Vagina (tissue), 2 donors: Measurements from ENCODE around the gene KCNF1. TPM values are rescaled to one million over a fixed set of nuclear protein-coding genes. Genes with fewer than 3 reads are reported as not detected.

ENCODE experiments used
- DNase-seq, 2 donors: peaks; one replicate each; pipeline ENCODE4 v3.0.0-alpha.2; 2017; ENCODE audit errors: extremely low spot score in 2 of 2
- H3K27ac ChIP-seq: fragments of 200-600 bp; sonication (generic); one replicate; pipeline ENCODE4 v1.5.1; 2019
- H3K27me3 ChIP-seq: fragments of 200-600 bp; sonication (generic); one replicate; pipeline ENCODE4 v1.5.1; 2019
- H3K36me3 ChIP-seq, 2 donors: fragments of 200-600 bp; sonication (generic); one replicate each; pipeline ENCODE4 v1.5.1; 2017 to 2019
- H3K4me1 ChIP-seq: fragments of 200-600 bp; sonication (generic); one replicate; pipeline ENCODE4 v1.5.1; 2019
- H3K4me3 ChIP-seq, 2 donors: fragments of 200-600 bp; sonication (generic); 1 replicate in 1 of 2; 2 replicates in 1 of 2; pipeline ENCODE4 v1.5.1; 2016 to 2019
- H3K9me3 ChIP-seq: fragments of 200-600 bp; sonication (generic); one replicate; pipeline ENCODE4 v1.5.1; 2019
- CTCF ChIP-seq, 3 experiments: fragments of 450-650 bp in 2 of 3; fragments of 200-600 bp in 1 of 3; sonication (generic) in 1 of 3; IDR thresholded peaks; one replicate each; pipeline ENCODE4 v1.5.1; 2017 to 2019; ENCODE audit warnings: antibody characterized with exemption in 3 of 3, mild to moderate bottlenecking in 2 of 3, moderate library complexity in 2 of 3
- POLR2A ChIP-seq, 2 donors: fragments of 450-650 bp; IDR thresholded peaks; one replicate each; pipeline ENCODE4 v1.6.1; 2017; ENCODE audit warnings: antibody characterized with exemption in 2 of 2, mild to moderate bottlenecking in 2 of 2, moderate library complexity in 2 of 2
- POLR2AphosphoS5 ChIP-seq, 2 donors: sonication (generic); formaldehyde crosslinking; IDR thresholded peaks; one replicate each; pipeline ENCODE4 v1.9.0; 2017; ENCODE audit warnings: antibody characterized with exemption in 2 of 2, mild to moderate bottlenecking in 2 of 2, low read depth in 1 of 2; ENCODE audit not compliant: insufficient read depth in 1 of 2
- intact Hi-C: fragments of 100-400 bp; cut with DNase I; formaldehyde crosslinking; loops from one replicate; pipeline ENCODE4 v1.15.1; 2023
- total RNA-seq: library from RNA; depleted of rRNA; stranded (reverse); fragments of >200 nt; gene quantifications from one replicate; pipeline ENCODE4 v1.2.3, GENCODE V29; 2016

KCNF1 gene, protein sequence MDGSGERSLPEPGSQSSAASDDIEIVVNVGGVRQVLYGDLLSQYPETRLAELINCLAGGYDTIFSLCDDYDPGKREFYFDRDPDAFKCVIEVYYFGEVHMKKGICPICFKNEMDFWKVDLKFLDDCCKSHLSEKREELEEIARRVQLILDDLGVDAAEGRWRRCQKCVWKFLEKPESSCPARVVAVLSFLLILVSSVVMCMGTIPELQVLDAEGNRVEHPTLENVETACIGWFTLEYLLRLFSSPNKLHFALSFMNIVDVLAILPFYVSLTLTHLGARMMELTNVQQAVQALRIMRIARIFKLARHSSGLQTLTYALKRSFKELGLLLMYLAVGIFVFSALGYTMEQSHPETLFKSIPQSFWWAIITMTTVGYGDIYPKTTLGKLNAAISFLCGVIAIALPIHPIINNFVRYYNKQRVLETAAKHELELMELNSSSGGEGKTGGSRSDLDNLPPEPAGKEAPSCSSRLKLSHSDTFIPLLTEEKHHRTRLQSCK
- total RNA-seq, result not detected

DNA sequence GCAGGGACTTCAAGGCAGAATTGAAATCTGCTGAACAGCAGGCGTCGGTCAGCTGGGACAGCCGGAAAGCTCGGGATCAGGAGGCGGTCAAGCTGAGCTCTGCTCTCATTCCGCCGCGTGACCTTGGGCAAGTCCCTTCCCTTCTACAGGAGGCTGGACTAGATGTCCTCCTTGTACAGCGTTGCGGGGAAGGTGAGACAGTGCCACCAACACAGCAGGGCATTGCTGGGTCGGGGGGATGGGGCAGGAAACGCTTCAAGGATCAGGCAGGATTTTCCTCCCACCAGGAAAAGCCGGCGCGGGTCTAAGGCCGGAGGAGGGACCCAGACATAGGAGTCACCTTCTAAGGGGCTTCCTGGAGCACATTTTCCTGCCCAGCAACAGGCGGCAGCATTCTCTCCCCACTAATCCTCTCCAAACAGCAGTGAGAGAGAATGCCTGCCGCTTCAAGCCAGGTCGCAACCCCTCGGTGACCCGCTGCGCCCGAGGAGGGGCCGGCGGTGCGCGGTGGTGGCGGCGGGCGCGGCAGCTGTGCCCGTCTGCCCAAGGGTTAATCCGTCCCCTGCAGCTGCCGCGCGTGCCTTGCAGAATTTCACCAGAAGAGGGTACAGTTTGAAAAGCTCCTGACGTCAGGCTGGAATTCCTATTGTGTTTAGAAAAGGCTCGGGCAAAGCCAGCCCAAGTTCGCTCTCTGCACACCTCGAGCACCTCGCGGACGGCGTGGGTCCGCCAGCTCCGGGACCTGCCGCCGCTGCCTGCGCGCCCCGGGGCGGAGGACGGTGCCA is at the start of gene KCNF1:
KCNF1 (plus strand) TSS at position 644 of the 785 bp plus-strand sequence. CDS start 493 bp downstream, outside the sequence.
- no peaks in the 10 kb centered on the region for H3K27me3 ChIP-seq

DNA sequence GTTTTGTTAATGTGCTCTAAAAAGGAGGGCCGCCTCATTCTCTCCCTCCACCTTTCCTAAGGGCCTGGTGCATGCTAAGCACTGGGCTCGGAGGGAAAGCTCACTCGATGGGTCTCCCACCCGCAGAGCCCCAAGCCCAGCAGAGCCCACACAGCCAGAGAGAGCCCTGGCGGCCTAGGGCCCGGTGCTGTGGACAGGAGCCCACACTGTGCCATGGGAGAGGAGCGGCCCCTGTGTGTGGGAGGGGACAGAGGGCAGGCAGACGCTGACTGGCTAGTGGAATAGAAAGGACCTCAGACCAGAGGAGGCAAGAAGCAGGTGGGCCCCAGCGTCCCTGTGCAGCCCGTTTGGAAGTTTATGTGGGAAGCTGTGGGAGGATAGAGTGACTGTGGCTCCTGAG is 49.4 kb upstream of the KCNF1 start:
- H3K36me3 ChIP-seq, result no peaks in the 10 kb centered on the region
- no peak for DNase-seq
- no peak overlapping the region for H3K4me3 ChIP-seq
- H3K4me1 ChIP-seq, result no peaks in the 10 kb centered on the region
- H3K27me3 ChIP-seq, result no peaks in the 10 kb centered on the region
- TF ChIP-seq CTCF (IDR thresholded peaks at IDR 0.05) (no peak), POLR2AphosphoS5 (IDR thresholded peaks at IDR 0.05; ENCODE audit: insufficient read depth in 1 of 2, low read depth in 1 of 2) (no peak), POLR2A (IDR thresholded peaks at IDR 0.05) (no peak)
- no peak overlapping the region for H3K27ac ChIP-seq
- intact Hi-C loops, result no loop called here
- no peaks in the 10 kb centered on the region for H3K9me3 ChIP-seq

More for the DNA sequence above, at the start of gene KCNF1:
- peaks cover 5% of the 10 kb centered on the region for H3K4me1 ChIP-seq
- no peak within 1 kb of the TSS for H3K27ac ChIP-seq
- no peak for TF ChIP-seq POLR2A (IDR thresholded peaks at IDR 0.05)
- no peak for TF ChIP-seq POLR2AphosphoS5 (IDR thresholded peaks at IDR 0.05; ENCODE audit: insufficient read depth in 1 of 2, low read depth in 1 of 2)
- no peak for TF ChIP-seq CTCF (IDR thresholded peaks at IDR 0.05)
- intact Hi-C loops, result no loop called here
- DNase-seq, result no peak
- no peaks in the 10 kb centered on the region for H3K9me3 ChIP-seq
- no peaks in the 10 kb centered on the region for H3K36me3 ChIP-seq
- H3K4me3 ChIP-seq, result peak within 1 kb of the TSS; percentile 9 to 34

GRCh38 chr2:10863047-10863446 is 48.7 kb upstream of the KCNF1 start:
- intact Hi-C loops, result no loop called here
- H3K27ac ChIP-seq, result no peak overlapping the region
- no peaks in the 10 kb centered on the region for H3K27me3 ChIP-seq
- no peak overlapping the region for H3K4me3 ChIP-seq
- DNase-seq, result no peak
- no peaks in the 10 kb centered on the region for H3K4me1 ChIP-seq
- H3K36me3 ChIP-seq, result no peaks in the 10 kb centered on the region
- TF ChIP-seq CTCF (IDR thresholded peaks at IDR 0.05) (no peak), POLR2AphosphoS5 (IDR thresholded peaks at IDR 0.05; ENCODE audit: insufficient read depth in 1 of 2, low read depth in 1 of 2) (no peak), POLR2A (IDR thresholded peaks at IDR 0.05) (no peak)
- H3K9me3 ChIP-seq, result no peaks in the 10 kb centered on the region

GRCh38 chr2:10863837-10864236 is 47.9 kb upstream of the KCNF1 start:
- Histone ChIP-seq H3K9me3 (no peaks in the 10 kb centered on the region), H3K27me3 (no peaks in the 10 kb centered on the region), H3K36me3 (no peaks in the 10 kb centered on the region), H3K4me3 (no peak overlapping the region), H3K4me1 (no peaks in the 10 kb centered on the region), H3K27ac (no peak overlapping the region)
- DNase-seq, result no peak
- TF ChIP-seq CTCF (IDR thresholded peaks at IDR 0.05), result no peak
- no peak for TF ChIP-seq POLR2AphosphoS5 (IDR thresholded peaks at IDR 0.05; ENCODE audit: insufficient read depth in 1 of 2, low read depth in 1 of 2)
- TF ChIP-seq POLR2A (IDR thresholded peaks at IDR 0.05), result no peak
- intact Hi-C loops, result no loop called here
